Keratinocyte (primary cell): ENCODE data around the gene PDZRN4.
"Not testable (repeated sequence)": the region's sequence is repeated elsewhere in the genome, so short reads cannot be mapped to it uniquely, and the experiment has no call there.

Experiments
- EZH2 ChIP-seq: IDR thresholded peaks from one replicate; pipeline ENCODE4 v1.6.1; 2012; ENCODE audit warnings: inconsistent platforms, mild to moderate bottlenecking, low read length, moderate library complexity
- TF ChIP-seq, protein P1 (sequence below), 3 experiments: IDR thresholded peaks in 1 of 3; conservative IDR thresholded peaks in 1 of 3; optimal IDR thresholded peaks in 1 of 3; 2 replicates in 2 of 3; 3 replicates in 1 of 3; pipeline versions ENCODE3 to v1.5.1; 2011; ENCODE audit warnings: low read length in 3 of 3, mild to moderate bottlenecking in 3 of 3, moderate library complexity in 2 of 3, control low read depth in 1 of 3, inconsistent platforms in 1 of 3; ENCODE audit not compliant: insufficient read depth in 2 of 3; ENCODE audit errors: extremely low read depth in 1 of 3

DNA sequence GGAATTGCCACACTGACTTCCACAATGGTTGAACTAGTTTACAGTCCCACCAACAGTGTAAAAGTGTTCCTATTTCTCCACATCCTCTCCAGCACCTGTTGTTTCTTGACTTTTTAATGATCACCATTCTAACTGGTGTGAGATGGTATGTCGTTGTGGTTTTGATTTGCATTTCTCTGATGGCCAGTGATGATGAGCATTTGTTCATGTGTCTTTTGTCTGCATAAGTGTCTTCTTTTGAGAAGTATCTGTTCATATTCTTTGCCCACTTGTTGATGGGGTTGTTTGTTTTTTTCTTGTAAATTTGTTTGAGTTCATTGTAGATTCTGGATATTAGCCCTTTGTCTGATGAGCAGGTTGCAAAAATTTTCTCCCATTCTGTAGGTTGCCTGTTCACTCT is 8.6 kb upstream of the PDZRN4 start:
- TF ChIP-seq, protein P1, sequence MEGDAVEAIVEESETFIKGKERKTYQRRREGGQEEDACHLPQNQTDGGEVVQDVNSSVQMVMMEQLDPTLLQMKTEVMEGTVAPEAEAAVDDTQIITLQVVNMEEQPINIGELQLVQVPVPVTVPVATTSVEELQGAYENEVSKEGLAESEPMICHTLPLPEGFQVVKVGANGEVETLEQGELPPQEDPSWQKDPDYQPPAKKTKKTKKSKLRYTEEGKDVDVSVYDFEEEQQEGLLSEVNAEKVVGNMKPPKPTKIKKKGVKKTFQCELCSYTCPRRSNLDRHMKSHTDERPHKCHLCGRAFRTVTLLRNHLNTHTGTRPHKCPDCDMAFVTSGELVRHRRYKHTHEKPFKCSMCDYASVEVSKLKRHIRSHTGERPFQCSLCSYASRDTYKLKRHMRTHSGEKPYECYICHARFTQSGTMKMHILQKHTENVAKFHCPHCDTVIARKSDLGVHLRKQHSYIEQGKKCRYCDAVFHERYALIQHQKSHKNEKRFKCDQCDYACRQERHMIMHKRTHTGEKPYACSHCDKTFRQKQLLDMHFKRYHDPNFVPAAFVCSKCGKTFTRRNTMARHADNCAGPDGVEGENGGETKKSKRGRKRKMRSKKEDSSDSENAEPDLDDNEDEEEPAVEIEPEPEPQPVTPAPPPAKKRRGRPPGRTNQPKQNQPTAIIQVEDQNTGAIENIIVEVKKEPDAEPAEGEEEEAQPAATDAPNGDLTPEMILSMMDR (optimal IDR thresholded peaks at IDR 0.05 in 1 of 3, IDR thresholded peaks at IDR 0.05 in 1 of 3, conservative IDR thresholded peaks at IDR 0.05 in 1 of 3; ENCODE audit: extremely low read depth in 1 of 3, insufficient read depth in 2 of 3, low read length in 3 of 3) = not testable (repeated sequence)
- TF ChIP-seq EZH2 = not testable (repeated sequence)
